Chondrocyte (in vitro differentiated cells): ENCODE measurements around the gene TRAF3IP3. TPM values are rescaled to one million over a fixed set of nuclear protein-coding genes. Genes with fewer than 3 reads are reported as not detected.

Experiments
- DNase-seq: peaks from one replicate; pipeline ENCODE4 v3.0.0; 2021; ENCODE audit warnings: mixed read lengths, low spot score
- H3K27ac Mint-ChIP-seq: one replicate; pipeline ENCODE4 v1.8.0; 2021; ENCODE audit warnings: mild to moderate bottlenecking, moderate library complexity, mixed read lengths; ENCODE audit not compliant: unreplicated experiment
- H3K27me3 Mint-ChIP-seq: 2 replicates; pipeline ENCODE4 v1.8.0; 2021; ENCODE audit warnings: low read depth, mixed read lengths
- H3K36me3 Mint-ChIP-seq: 2 replicates; pipeline ENCODE4 v1.8.0; 2021; ENCODE audit warnings: low read depth, mixed read lengths
- H3K4me1 Mint-ChIP-seq: 2 replicates; pipeline ENCODE4 v1.8.0; 2021; ENCODE audit warnings: low read depth, mild to moderate bottlenecking, mixed read lengths
- H3K4me3 Mint-ChIP-seq: one replicate; pipeline ENCODE4 v1.8.0; 2021; ENCODE audit warnings: mild to moderate bottlenecking, moderate library complexity, mixed read lengths; ENCODE audit not compliant: unreplicated experiment
- H3K9me3 Mint-ChIP-seq: 2 replicates; pipeline ENCODE4 v1.8.0; 2021; ENCODE audit warnings: low read depth, mixed read lengths
- total RNA-seq: library from RNA; stranded (reverse); gene quantifications from 3 replicates; pipeline ENCODE4 v1.2.1, GENCODE V29; 2021
- TF ChIP-seq, protein P1 (sequence below): fragments of 200-600 bp; sonication (generic); IDR thresholded peaks from 2 replicates; pipeline ENCODE4 v1.5.0; 2021; ENCODE audit warnings: antibody characterized with exemption, mild to moderate bottlenecking, moderate library complexity

TRAF3IP3 gene
- total RNA-seq, 1 donor from 2014 or later = not detected

DNA sequence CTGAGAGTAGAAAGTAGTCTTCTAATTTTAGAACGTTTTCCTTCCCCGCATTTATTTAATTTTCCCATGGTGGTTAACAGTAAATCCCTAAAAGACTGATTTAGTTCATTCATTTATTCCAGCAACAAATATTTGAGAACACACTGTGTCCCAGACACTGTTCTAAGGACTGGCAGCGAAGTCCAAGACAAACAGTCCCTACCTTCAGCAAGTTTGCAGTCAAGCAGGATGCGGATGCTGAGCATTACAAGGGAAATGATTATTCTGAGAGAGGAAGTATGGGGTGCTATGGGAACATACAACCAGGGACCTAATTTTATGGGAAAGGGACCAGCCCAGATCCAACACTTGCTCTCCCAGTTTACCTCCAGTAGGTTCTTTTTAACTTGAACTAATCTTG lies 29.7 kb downstream of the TRAF3IP3 start:
- peaks cover 2% of the 10 kb centered on the region for H3K9me3 Mint-ChIP-seq
- H3K4me3 Mint-ChIP-seq = no peak overlapping the region
- peaks cover 14% of the 10 kb centered on the region for H3K4me1 Mint-ChIP-seq
- DNase-seq = no peak
- no peak overlapping the region for H3K27ac Mint-ChIP-seq
- peaks cover 2% of the 10 kb centered on the region for H3K36me3 Mint-ChIP-seq
- H3K27me3 Mint-ChIP-seq = peaks cover 36% of the 10 kb centered on the region
- TF ChIP-seq, protein P1, sequence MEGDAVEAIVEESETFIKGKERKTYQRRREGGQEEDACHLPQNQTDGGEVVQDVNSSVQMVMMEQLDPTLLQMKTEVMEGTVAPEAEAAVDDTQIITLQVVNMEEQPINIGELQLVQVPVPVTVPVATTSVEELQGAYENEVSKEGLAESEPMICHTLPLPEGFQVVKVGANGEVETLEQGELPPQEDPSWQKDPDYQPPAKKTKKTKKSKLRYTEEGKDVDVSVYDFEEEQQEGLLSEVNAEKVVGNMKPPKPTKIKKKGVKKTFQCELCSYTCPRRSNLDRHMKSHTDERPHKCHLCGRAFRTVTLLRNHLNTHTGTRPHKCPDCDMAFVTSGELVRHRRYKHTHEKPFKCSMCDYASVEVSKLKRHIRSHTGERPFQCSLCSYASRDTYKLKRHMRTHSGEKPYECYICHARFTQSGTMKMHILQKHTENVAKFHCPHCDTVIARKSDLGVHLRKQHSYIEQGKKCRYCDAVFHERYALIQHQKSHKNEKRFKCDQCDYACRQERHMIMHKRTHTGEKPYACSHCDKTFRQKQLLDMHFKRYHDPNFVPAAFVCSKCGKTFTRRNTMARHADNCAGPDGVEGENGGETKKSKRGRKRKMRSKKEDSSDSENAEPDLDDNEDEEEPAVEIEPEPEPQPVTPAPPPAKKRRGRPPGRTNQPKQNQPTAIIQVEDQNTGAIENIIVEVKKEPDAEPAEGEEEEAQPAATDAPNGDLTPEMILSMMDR = no peak

DNA sequence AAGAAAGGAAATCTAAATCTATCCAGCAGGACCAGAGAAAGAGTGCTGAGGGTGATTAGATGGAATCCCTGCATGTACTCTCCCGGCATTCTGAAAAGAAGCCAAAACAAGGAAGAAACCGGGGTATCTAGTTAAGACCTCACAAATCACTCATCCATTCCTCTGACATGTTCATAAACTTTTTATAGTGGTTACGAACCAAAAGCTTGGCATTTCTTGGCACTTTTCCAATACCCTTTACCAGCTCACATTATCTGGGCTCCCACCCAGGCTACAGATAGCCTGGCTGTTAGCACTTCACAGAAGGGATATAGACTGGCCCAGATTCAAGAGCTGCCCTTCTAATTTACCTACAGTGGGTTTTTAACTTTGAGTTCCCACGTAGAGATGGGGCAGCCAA lies 30.3 kb downstream of the TRAF3IP3 start:
- H3K27ac Mint-ChIP-seq = no peak overlapping the region
- peaks cover 14% of the 10 kb centered on the region for H3K4me1 Mint-ChIP-seq
- peaks cover 41% of the 10 kb centered on the region for H3K27me3 Mint-ChIP-seq
- TF ChIP-seq, protein P1 = no peak
- peaks cover 2% of the 10 kb centered on the region for H3K36me3 Mint-ChIP-seq
- H3K9me3 Mint-ChIP-seq = peaks cover 2% of the 10 kb centered on the region
- no peak for DNase-seq
- no peak overlapping the region for H3K4me3 Mint-ChIP-seq

DNA sequence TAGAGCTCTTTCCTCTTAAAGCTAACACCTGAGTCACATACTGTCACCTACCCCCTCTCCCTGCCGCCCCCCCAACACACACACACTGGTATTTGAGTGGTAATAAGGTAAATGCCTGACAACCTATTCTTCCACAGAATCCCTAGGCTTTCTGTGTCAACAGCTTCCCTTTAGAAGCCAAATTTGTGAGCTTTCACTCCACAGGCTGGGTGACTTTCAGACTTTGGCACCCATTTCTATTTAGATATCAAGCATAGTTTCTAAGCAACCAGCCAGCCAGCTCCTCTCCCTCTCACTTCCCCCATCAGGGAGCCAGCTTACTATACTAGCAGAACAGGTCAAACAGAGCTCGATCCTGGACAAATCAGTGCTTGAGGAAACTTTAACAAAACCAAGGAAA lies 31.7 kb downstream of the TRAF3IP3 start:
- Mint-ChIP-seq H3K27me3 (peaks cover 54% of the 10 kb centered on the region), H3K4me1 (peaks cover 14% of the 10 kb centered on the region), H3K27ac (no peak overlapping the region), H3K9me3 (no peaks in the 10 kb centered on the region), H3K36me3 (no peaks in the 10 kb centered on the region), H3K4me3 (no peak overlapping the region)
- DNase-seq = no peak
- TF ChIP-seq, protein P1 = no peak

DNA sequence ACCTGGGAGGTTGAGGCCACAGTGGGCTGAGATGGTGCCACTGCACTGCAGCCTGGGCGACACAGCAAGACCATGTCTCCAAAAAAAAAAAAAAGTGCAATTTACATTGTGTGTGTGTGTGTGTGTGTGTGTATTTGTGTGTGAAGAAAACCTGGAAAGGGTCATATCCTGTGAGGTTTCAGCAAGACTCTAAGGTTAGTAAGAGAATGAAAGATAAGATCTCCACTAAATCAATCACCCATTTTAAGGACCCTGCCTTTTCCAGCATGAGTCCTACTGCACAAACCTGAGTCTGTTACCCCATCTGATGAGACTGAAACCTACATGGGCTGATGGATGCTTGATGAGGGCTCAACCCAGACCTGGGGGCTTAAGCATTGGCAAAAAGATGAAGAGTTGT lies 33.4 kb downstream of the TRAF3IP3 start:
- no peaks in the 10 kb centered on the region for H3K9me3 Mint-ChIP-seq
- H3K36me3 Mint-ChIP-seq = no peaks in the 10 kb centered on the region
- TF ChIP-seq, protein P1 = no peak
- H3K27me3 Mint-ChIP-seq = peaks cover 65% of the 10 kb centered on the region
- DNase-seq = no peak
- no peak overlapping the region for H3K4me3 Mint-ChIP-seq
- H3K4me1 Mint-ChIP-seq = peaks cover 7% of the 10 kb centered on the region
- no peak overlapping the region for H3K27ac Mint-ChIP-seq

DNA sequence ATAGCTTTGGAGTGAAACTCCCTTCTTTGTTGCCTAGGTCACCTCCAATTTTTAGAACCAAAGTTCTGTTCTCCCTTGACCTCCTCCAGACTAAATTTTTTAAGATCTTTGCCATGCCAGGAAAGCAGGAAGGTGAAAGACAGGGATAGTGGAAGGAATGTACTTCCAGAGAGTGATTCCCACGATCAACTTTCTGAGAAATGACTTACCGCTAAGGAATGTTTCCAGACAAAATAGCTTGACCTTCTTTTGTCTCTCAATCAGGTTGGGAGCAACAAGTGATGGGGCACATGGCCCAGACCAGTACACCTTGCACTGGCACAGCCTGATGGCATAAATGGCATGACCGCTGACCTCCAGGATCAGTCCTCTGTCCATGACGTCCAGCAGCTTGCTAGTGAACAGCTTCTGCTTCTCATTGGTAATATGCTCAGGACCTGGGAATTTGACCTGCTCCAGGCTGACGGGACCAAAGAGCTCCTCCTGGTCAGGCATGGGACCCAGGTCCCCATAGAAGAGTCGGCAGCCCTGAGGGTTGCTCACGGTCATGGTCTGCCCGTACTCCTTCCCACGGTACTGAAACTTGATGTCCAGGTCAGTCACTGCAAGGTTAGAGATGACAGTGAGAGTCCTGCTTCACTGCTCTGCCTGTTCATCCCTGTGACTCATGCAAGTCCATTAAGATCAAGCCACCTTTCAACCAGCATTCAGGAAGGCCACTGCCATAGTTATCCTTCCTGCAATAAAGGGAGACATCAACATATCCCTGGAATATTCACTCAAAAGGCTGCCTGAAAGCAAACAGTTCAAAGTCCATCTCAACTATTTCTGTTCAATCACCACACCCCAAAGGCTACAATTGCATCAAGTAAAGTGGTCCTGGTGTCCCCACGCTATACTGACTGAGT lies 34.7 kb downstream of the TRAF3IP3 start:
- H3K36me3 Mint-ChIP-seq = no peaks in the 10 kb centered on the region
- no peak for DNase-seq
- H3K27ac Mint-ChIP-seq = no peak overlapping the region
- no peak overlapping the region for H3K4me3 Mint-ChIP-seq
- H3K4me1 Mint-ChIP-seq = no peaks in the 10 kb centered on the region
- no peaks in the 10 kb centered on the region for H3K9me3 Mint-ChIP-seq
- peaks cover 71% of the 10 kb centered on the region for H3K27me3 Mint-ChIP-seq
- TF ChIP-seq, protein P1 = no peak
